Mucosa of rectum (tissue), 2 donors: ENCODE data around the gene RELA.

Source experiments
- H3K27ac ChIP-seq, 2 donors: one replicate each; pipeline ENCODE4 v1.7.0; 2013; ENCODE audit warnings: inconsistent platforms in 2 of 2, low read depth in 2 of 2, low read length in 2 of 2
- H3K27me3 ChIP-seq, 2 donors: one replicate each; pipeline ENCODE4 v1.7.0; 2013; ENCODE audit warnings: low read length in 2 of 2; ENCODE audit not compliant: control insufficient read depth in 2 of 2, insufficient read depth in 2 of 2
- H3K36me3 ChIP-seq, 2 donors: one replicate each; pipeline ENCODE4 v1.7.0; 2013; ENCODE audit warnings: low read length in 2 of 2; ENCODE audit not compliant: control insufficient read depth in 2 of 2, insufficient read depth in 2 of 2
- H3K4me1 ChIP-seq, 2 donors: one replicate each; pipeline ENCODE4 v1.7.0; 2013; ENCODE audit warnings: low read length in 2 of 2, mild to moderate bottlenecking in 1 of 2; ENCODE audit not compliant: control insufficient read depth in 2 of 2, insufficient read depth in 2 of 2
- H3K4me3 ChIP-seq, 2 donors: one replicate each; pipeline ENCODE4 v1.7.0; 2013; ENCODE audit warnings: low read length in 2 of 2
- H3K9ac ChIP-seq, 2 donors: one replicate each; pipeline ENCODE4 v1.7.0; 2013; ENCODE audit warnings: low read length in 2 of 2, low read depth in 1 of 2, mild to moderate bottlenecking in 1 of 2
- H3K9me3 ChIP-seq, 2 donors: one replicate each; pipeline ENCODE4 v1.7.0; 2013; ENCODE audit warnings: low read length in 2 of 2; ENCODE audit not compliant: control insufficient read depth in 2 of 2
- donor health status: healthy.
- donor health status: Normal muscosa, but diverticular disease.

The RELA gene

DNA sequence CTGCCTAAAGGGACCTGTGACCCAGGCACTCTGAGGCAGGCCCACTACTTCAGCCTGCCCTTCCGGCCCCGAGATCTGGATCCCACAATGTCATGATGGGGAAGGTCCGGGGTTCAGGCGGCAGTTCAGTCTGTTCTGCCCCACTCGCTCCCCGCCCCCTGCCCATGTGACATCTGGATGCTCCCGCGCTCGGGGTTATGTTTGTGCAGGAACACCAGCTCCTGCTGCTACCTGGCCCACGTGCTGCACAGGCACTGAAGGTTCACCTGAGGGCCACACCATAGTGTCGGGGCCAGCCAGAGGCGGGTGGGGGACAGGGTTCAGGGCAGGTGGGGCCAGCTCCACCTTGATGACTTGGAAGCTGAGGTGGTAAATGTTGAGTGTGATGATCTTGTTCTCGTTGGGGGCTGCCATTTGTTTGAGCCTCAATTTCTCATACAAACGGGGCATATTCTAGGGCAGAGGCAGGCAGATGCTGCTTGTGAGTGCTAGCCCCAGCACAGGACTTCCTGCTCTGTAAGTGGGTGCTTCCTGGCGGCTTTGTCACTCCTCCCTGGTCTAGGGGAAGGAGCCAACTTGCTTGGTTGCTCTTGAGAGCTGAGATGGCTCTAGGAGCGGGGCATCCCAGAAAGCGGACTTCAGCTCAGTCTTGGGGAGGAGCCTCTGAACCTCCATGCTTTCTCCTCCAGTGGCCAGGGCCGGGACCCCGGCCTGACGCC lies 29.2 kb downstream of the RELA start:
- Histone ChIP-seq H3K4me1 (peaks cover 9 to 10% of the 10 kb centered on the region in 2 donors), H3K27ac (no peak overlapping the region), H3K27me3 (no peaks in the 10 kb centered on the region), H3K9ac (no peak overlapping the region), H3K9me3 (no peaks in the 10 kb centered on the region), H3K36me3 (peaks cover 54 to 63% of the 10 kb centered on the region in 2 donors), H3K4me3 (no peak overlapping the region)

DNA sequence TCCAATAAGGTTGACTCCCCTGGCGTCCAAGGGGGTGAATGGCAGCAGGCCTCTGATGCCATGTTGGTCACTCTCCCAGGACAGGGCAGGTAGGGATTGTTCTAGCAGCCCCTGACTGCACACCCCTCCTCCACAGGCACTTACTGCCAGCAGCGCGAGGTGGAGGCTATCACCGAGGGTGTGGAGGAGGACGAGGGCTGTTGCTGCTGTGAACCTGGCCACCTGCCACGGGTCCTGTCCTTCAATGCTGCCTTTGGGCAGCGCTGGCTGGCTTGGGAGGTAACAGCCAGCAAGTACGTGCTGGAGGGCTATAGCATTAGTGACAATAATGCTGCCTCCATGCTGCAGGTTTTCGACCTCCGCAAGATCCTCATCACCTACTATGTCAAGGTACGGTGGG lies 32.5 kb downstream of the RELA start:
- H3K4me1 ChIP-seq, result no peaks in the 10 kb centered on the region
- H3K9ac ChIP-seq, result no peak overlapping the region
- no peaks in the 10 kb centered on the region for H3K9me3 ChIP-seq
- H3K36me3 ChIP-seq, result peaks cover 66 to 80% of the 10 kb centered on the region in 2 donors
- no peaks in the 10 kb centered on the region for H3K27me3 ChIP-seq
- H3K4me3 ChIP-seq, result no peak overlapping the region
- no peak overlapping the region for H3K27ac ChIP-seq

DNA sequence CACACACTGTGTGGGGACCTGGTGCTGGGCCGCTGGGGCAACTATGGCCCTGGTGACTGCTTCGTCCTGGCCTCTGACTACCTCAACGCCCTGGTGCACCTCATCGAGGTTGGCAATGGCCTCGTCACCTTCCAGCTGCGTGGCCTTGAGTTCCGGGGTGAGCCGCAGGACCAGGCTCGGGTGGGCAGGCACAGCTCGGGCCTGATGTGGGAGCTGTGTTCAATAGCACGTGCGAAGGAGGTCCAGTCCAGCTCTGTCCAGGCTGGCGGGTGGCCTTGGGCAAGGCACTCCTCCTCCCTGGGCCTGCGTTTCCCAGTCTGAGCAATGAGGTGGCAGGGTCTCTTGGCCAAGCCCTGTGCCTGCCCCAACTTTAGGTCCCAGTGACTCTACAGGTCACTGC lies 33.1 kb downstream of the RELA start:
- Histone ChIP-seq H3K9ac (no peak overlapping the region), H3K27me3 (no peaks in the 10 kb centered on the region), H3K36me3 (peaks cover 60 to 74% of the 10 kb centered on the region in 2 donors), H3K27ac (no peak overlapping the region), H3K9me3 (no peaks in the 10 kb centered on the region), H3K4me3 (no peak overlapping the region), H3K4me1 (no peaks in the 10 kb centered on the region)

DNA sequence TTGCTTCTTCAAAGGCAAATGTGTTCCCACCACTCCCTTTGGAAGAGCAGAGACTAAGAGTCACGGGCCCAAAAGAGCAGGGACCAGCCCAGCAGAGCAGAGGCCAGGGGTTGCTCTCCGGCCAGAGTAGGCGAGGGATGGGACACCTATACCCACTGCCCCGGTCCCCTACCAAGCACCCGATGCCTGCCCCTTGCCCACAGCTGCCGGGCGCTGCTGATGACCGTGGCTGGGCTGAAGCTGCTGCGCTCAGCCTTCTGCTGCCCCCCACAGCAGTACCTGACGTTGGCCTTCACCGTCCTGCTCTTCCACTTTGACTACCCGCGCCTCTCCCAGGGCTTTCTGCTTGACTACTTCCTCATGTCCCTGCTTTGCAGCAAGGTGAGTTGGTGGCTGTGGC lies 35.5 kb downstream of the RELA start:
- Histone ChIP-seq H3K27me3 (no peaks in the 10 kb centered on the region), H3K36me3 (peaks cover 64 to 76% of the 10 kb centered on the region in 2 donors), H3K27ac (no peak overlapping the region), H3K9me3 (no peaks in the 10 kb centered on the region), H3K9ac (no peak overlapping the region), H3K4me1 (no peaks in the 10 kb centered on the region), H3K4me3 (no peak overlapping the region)

DNA sequence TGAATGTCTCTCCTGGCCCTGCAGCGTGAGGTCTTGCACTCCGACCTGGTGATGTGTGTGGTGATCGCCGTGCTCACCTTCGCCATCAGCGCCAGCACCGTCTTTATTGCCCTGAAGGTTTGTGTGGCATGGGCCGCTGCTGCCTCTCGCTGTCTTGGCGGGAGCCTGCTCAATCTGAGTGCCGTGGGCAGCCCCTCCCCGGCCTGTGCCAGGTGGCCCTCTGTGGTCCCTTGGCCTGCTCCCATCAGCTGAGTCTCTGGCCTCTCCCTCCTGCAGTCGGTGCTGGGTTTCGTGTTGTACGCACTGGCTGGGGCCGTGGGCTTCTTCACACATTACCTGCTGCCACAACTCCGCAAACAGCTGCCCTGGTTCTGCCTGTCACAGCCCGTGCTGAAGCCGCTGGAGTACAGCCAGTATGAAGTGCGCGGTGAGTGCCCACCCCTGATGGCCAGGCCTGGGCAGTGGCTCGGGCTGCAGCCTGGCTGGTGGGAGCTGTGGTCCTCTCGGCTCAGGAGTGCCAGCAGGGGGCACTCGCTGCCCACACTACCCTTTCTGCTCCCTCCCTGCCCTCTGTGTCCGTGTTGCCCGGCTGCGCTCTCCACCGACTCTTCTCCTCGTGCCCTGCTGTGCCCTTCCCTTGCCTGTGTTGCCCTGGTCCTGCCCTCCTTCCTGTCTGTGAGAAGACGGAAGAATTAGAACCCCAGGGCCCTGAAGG lies 36.9 kb downstream of the RELA start:
- no peak overlapping the region for H3K9ac ChIP-seq
- H3K27ac ChIP-seq, result no peak overlapping the region
- no peaks in the 10 kb centered on the region for H3K27me3 ChIP-seq
- no peaks in the 10 kb centered on the region for H3K9me3 ChIP-seq
- H3K36me3 ChIP-seq, result peaks cover 67 to 79% of the 10 kb centered on the region in 2 donors
- no peaks in the 10 kb centered on the region for H3K4me1 ChIP-seq
- no peak overlapping the region for H3K4me3 ChIP-seq

DNA sequence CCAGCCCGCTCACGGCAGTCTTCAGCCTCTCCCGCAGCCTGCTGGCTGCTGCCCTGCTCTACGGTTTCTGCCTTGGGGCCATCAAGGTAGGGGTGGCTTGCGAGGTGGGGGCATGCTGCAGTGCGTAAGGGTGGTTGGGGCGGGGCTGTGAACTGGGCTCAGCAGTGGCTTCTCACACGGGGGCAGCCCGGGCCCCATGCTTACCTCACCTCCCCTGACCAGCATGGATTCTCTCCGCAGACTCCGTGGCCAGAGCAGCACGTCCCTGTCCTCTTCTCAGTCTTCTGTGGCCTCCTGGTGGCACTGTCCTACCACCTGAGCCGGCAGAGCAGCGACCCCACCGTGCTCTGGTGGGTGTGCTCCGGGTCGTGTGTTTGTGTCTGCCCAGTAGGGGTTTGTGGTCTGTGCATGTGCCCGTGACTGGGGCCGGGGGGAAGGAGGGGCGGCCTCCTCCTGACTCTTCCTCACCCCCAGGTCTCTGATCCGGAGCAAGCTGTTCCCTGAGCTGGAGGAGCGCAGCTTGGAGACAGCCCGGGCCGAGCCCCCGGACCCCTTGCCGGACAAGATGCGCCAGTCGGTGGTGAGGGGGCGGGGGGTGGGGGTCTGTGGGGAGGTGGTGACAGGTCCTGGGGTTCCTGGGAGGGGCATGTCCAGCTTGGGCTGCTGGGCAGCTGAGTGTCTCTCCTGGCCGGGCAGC lies 37.6 kb downstream of the RELA start:
- Histone ChIP-seq H3K4me3 (no peak overlapping the region), H3K4me1 (no peaks in the 10 kb centered on the region), H3K36me3 (peaks cover 67 to 78% of the 10 kb centered on the region in 2 donors), H3K27me3 (no peaks in the 10 kb centered on the region), H3K9ac (no peak overlapping the region), H3K27ac (no peak overlapping the region), H3K9me3 (no peaks in the 10 kb centered on the region)

DNA sequence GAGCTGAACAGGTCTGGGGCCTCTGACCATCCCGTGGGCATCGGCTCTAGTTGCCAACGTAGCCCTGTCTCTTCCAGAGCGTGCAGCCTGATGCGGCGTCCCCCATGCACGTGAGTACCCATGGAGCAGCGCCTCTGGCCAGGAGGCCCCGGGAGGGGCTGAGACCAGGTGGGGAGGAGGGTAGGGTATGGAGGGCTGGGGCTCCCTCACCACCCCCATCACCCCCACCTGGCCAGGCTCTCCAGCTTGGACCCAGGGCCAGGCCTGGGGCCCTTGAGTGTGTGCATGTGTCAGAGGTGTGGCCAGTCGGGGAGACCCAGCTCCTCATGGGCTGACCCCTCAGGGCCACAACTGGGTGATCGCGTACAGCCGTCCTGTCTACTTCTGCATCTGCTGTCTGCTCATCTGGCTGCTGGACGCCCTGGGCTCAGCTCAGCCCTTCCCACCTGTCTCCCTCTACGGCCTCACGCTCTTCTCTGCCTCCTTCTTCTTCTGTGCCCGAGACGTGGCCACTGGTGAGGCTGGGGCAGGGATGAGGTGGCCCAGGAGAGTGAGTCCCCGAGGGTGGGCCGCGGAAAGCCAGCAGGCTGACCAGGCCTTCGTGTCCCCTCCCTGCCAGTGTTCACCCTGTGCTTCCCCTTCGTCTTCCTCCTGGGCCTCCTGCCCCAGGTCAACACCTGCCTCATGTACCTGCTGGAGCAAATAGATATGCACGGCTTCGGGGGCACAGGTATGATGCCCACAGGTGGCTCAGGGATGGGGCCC lies 38.7 kb downstream of the RELA start:
- Histone ChIP-seq H3K9ac (no peak overlapping the region), H3K27me3 (no peaks in the 10 kb centered on the region), H3K4me1 (no peaks in the 10 kb centered on the region), H3K27ac (no peak overlapping the region), H3K36me3 (peaks cover 66 to 78% of the 10 kb centered on the region in 2 donors), H3K4me3 (no peak overlapping the region), H3K9me3 (no peaks in the 10 kb centered on the region)

DNA sequence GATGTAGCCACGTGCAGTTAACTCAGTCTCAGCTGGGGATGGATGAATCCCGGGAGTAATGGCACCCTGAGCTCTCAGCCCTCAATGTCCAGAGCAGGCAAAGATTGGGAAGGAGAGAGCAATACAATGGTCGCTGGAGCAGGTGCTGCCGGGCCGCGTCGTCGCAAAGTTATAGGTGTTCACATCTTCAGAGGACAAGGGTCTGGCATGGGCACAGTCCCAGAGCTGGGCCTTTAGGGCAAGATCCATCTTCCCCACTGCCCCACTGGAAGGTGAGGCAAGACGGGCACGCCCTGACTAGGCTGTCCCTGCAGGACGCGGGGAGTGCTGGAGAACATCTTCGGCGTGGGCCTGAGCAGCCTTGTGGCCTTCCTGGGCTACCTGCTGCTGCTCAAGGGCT lies 39.5 kb downstream of the RELA start:
- H3K27me3 ChIP-seq, result no peaks in the 10 kb centered on the region
- H3K27ac ChIP-seq, result no peak overlapping the region
- no peaks in the 10 kb centered on the region for H3K4me1 ChIP-seq
- no peaks in the 10 kb centered on the region for H3K9me3 ChIP-seq
- H3K4me3 ChIP-seq, result no peak overlapping the region
- H3K36me3 ChIP-seq, result peaks cover 66 to 77% of the 10 kb centered on the region in 2 donors
- H3K9ac ChIP-seq, result no peak overlapping the region

DNA sequence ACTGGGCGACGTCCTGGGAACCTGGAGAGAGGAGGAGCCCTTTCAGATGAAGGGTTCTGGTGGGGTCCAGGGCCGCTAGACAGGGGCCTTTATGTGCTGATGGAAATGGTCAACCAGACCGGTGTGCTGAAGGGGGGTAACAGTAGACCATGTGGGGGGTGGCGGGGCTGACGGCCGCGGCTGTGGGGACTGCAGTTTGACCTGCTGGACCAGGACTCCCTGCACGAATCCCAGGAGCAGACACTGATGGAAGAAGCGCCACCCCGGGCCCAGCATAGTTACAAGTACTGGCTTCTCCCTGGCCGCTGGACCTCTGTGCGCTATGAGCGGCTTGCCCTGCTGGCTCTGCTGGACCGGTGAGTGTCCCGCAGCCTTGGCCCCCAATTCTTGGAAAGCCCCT lies 40.7 kb downstream of the RELA start:
- H3K4me1 ChIP-seq, result peaks cover 3 to 5% of the 10 kb centered on the region in 2 donors
- no peaks in the 10 kb centered on the region for H3K9me3 ChIP-seq
- no peak overlapping the region for H3K27ac ChIP-seq
- H3K27me3 ChIP-seq, result no peaks in the 10 kb centered on the region
- no peak overlapping the region for H3K9ac ChIP-seq
- no peak overlapping the region for H3K4me3 ChIP-seq
- peaks cover 59 to 77% of the 10 kb centered on the region in 2 donors for H3K36me3 ChIP-seq
